Measurements from ENCODE around the gene SH2D2A. TPM values are rescaled to one million over a fixed set of nuclear protein-coding genes. Genes with fewer than 3 reads are reported as not detected.

SH2D2A gene
- total RNA-seq, 1 donor from 2014 or later: not detected

GRCh38 chr1:156862997-156863599 is 46.5 kb upstream of the SH2D2A start:
- Mint-ChIP-seq H3K36me3 (ENCODE audit: insufficient read depth) (no peaks in the 10 kb centered on the region), H3K9me3 (ENCODE audit: low read depth) (no peaks in the 10 kb centered on the region), H3K27ac (no peak overlapping the region), H3K27me3 (peaks cover 83% of the 10 kb centered on the region), H3K4me3 (ENCODE audit: low read depth) (no peak overlapping the region), H3K4me1 (ENCODE audit: low read depth) (peaks cover 9% of the 10 kb centered on the region)
- no peak for TF ChIP-seq CTCF (IDR thresholded peaks at IDR 0.05; ENCODE audit: unreplicated experiment)
- DNase-seq (ENCODE audit: low spot score, unreplicated experiment): no peak

GRCh38 chr1:156862584-156862983 is 45.9 kb upstream of the SH2D2A start:
- Mint-ChIP-seq H3K27me3 (peaks cover 83% of the 10 kb centered on the region), H3K27ac (no peak overlapping the region), H3K4me1 (ENCODE audit: low read depth) (peaks cover 9% of the 10 kb centered on the region), H3K4me3 (ENCODE audit: low read depth) (no peak overlapping the region), H3K36me3 (ENCODE audit: insufficient read depth) (no peaks in the 10 kb centered on the region), H3K9me3 (ENCODE audit: low read depth) (no peaks in the 10 kb centered on the region)
- no peak for TF ChIP-seq CTCF (IDR thresholded peaks at IDR 0.05; ENCODE audit: unreplicated experiment)
- DNase-seq (ENCODE audit: low spot score, unreplicated experiment): no peak

- H3K4me1 Mint-ChIP-seq (ENCODE audit: low read depth): peaks cover 9% of the 10 kb centered on the region
- no peak for DNase-seq (ENCODE audit: low spot score, unreplicated experiment)
- H3K9me3 Mint-ChIP-seq (ENCODE audit: low read depth): no peaks in the 10 kb centered on the region
- TF ChIP-seq CTCF (IDR thresholded peaks at IDR 0.05; ENCODE audit: unreplicated experiment): no peak
- H3K27me3 Mint-ChIP-seq: peaks cover 90% of the 10 kb centered on the region
- H3K27ac Mint-ChIP-seq: peak within 1 kb of the TSS; percentile 77
- peak within 1 kb of the TSS; percentile 7 for H3K4me3 Mint-ChIP-seq (ENCODE audit: low read depth)
- no peaks in the 10 kb centered on the region for H3K36me3 Mint-ChIP-seq (ENCODE audit: insufficient read depth)
These were observed 44.2 kb upstream of the SH2D2A start, which contains the start of gene NTRK1 for GRCh38 chr1:156860628-156861423. TSS of gene NTRK1 (plus strand) at chr1:156860865. CDS start at chr1:156860935, 70 bp downstream.

- peaks cover 86% of the 10 kb centered on the region for H3K27me3 Mint-ChIP-seq
- no peaks in the 10 kb centered on the region for H3K36me3 Mint-ChIP-seq (ENCODE audit: insufficient read depth)
- peaks cover 9% of the 10 kb centered on the region for H3K4me1 Mint-ChIP-seq (ENCODE audit: low read depth)
- no peak overlapping the region for H3K4me3 Mint-ChIP-seq (ENCODE audit: low read depth)
- no peaks in the 10 kb centered on the region for H3K9me3 Mint-ChIP-seq (ENCODE audit: low read depth)
- TF ChIP-seq CTCF (IDR thresholded peaks at IDR 0.05; ENCODE audit: unreplicated experiment): peak; percentile 64
- peak; percentile 39 for DNase-seq (ENCODE audit: low spot score, unreplicated experiment)
- H3K27ac Mint-ChIP-seq: peak overlapping the region; percentile 77
These were observed 43.5 kb upstream of the SH2D2A start for GRCh38 chr1:156860113-156860627.

- Mint-ChIP-seq H3K4me1 (ENCODE audit: low read depth) (peaks cover 9% of the 10 kb centered on the region), H3K27ac (no peak overlapping the region), H3K27me3 (peaks cover 85% of the 10 kb centered on the region)
These were observed 43.0 kb upstream of the SH2D2A start for GRCh38 chr1:156859523-156860112.

More at GRCh38 chr1:156859523-156860112, 43.0 kb upstream of the SH2D2A start:
- DNase-seq (ENCODE audit: low spot score, unreplicated experiment): no peak
- Mint-ChIP-seq H3K9me3 (ENCODE audit: low read depth) (no peaks in the 10 kb centered on the region), H3K4me3 (ENCODE audit: low read depth) (peak overlapping the region; percentile 7), H3K36me3 (ENCODE audit: insufficient read depth) (no peaks in the 10 kb centered on the region)
- TF ChIP-seq CTCF (IDR thresholded peaks at IDR 0.05; ENCODE audit: unreplicated experiment): no peak

Measured in progenitor cell of endocrine pancreas (in vitro differentiated cells).